NCI-H526 treated with DMSO at 0.1 percent for 48 hours (cell line): Measurements from ENCODE around the gene OVOL1.
A peak's percentile ranks its signal among the peaks of the same experiment; 100 is the strongest.
"Not testable (repeated sequence)": the region's sequence is repeated elsewhere in the genome, so short reads cannot be mapped to it uniquely, and the experiment has no call there.

Source experiments
- DNase-seq: peaks from one replicate; lab custom pipeline; 2025; lab: John Stamatoyannopoulos, UW

The OVOL1 gene

GRCh38 chr11:65786786-65787636, at the start of gene OVOL1:
OVOL1 (plus strand) TSS chr11:65787063; CDS start chr11:65787374, 311 bp downstream.
- DNase-seq, result peak; percentile 94

- DNase-seq, result no peak
These were observed 47.8 kb upstream of the OVOL1 start for GRCh38 chr11:65739022-65739421.

- no peak for DNase-seq
These were observed 45.7 kb upstream of the OVOL1 start for GRCh38 chr11:65741185-65741584.

GRCh38 chr11:65742353-65742752, 44.5 kb upstream of the OVOL1 start:
- DNase-seq, result no peak

GRCh38 chr11:65743681-65744025, 43.2 kb upstream of the OVOL1 start:
- no peak for DNase-seq

GRCh38 chr11:65744026-65744698, 42.7 kb upstream of the OVOL1 start:
- DNase-seq, result peak; percentile 81

- no peak for DNase-seq
These were observed 42.2 kb upstream of the OVOL1 start for GRCh38 chr11:65744699-65745042.

- DNase-seq, result peak; percentile 48
These were observed 41.8 kb upstream of the OVOL1 start for GRCh38 chr11:65745049-65745448.

- not testable (repeated sequence) for DNase-seq
These were observed 24.7 kb upstream of the OVOL1 start for GRCh38 chr11:65762169-65762568.

- DNase-seq, result not testable (repeated sequence)
These were observed 24.0 kb upstream of the OVOL1 start for GRCh38 chr11:65762816-65763215.

- DNase-seq, result no peak
These were observed 22.4 kb upstream of the OVOL1 start for GRCh38 chr11:65764434-65764833.

- no peak for DNase-seq
These were observed 20.3 kb upstream of the OVOL1 start for GRCh38 chr11:65766535-65766934.

- DNase-seq, result no peak
These were observed 19.5 kb upstream of the OVOL1 start for GRCh38 chr11:65767406-65767805.

- DNase-seq, result not testable (repeated sequence)
These were observed 19.1 kb upstream of the OVOL1 start for GRCh38 chr11:65767806-65768205.

- no peak for DNase-seq
These were observed 15.8 kb upstream of the OVOL1 start for GRCh38 chr11:65770951-65771567.

GRCh38 chr11:65771589-65772112, 15.2 kb upstream of the OVOL1 start:
- no peak for DNase-seq

- DNase-seq, result no peak
These were observed 13.0 kb upstream of the OVOL1 start for GRCh38 chr11:65773784-65774411.

GRCh38 chr11:65774525-65775306, 12.1 kb upstream of the OVOL1 start:
- DNase-seq, result no peak

- DNase-seq, result peak; percentile 53
These were observed 10.7 kb upstream of the OVOL1 start for GRCh38 chr11:65776196-65776595.

GRCh38 chr11:65776710-65777141, 10.1 kb upstream of the OVOL1 start:
- no peak for DNase-seq

GRCh38 chr11:65777241-65777640, 9.6 kb upstream of the OVOL1 start:
- DNase-seq, result no peak
